ENCODE results near the gene BCLAF1.

- TF ChIP-seq CTCF (IDR thresholded peaks at IDR 0.05) (no peak), EZH2 (IDR thresholded peaks at IDR 0.05; ENCODE audit: borderline replicate concordance, insufficient read depth, low read depth, low read length, poor library complexity, severe bottlenecking) (no peak)
Observed at GRCh38 chr6:136326038-136326553, 36.5 kb upstream of the BCLAF1 start.
